ENCODE results near the gene EXD3.

DNA sequence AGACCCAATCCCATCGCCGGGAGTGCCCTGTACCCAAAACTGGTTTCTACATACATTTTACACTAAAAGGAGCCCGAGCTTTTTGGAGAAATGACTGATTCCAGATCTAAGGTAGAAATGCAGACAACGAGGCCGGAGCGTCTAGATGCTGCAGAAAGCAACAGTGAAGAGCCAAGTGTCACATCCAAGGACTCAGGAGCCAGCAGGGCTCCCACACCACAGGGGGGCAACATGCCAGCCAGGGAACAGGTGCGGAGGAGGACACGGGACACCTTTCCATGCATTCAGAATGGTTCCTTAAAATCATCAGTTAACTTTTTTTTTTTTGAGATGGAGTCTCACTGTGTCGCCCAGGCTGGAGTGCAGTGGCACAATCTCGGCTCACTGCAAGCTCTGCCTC is 97.8 kb downstream of the EXD3 start:
- TF ChIP-seq EP300 (IDR thresholded peaks at IDR 0.05; ENCODE audit: borderline replicate concordance in 1 of 2, low read depth in 1 of 2, low read length in 1 of 2) (no peak), FOXM1 (IDR thresholded peaks at IDR 0.05; ENCODE audit: low read depth) (no peak), POLR2AphosphoS5 (IDR thresholded peaks at IDR 0.05; ENCODE audit: low read depth, low read length) (no peak), RAD21 (IDR thresholded peaks at IDR 0.05; ENCODE audit: low read length) (no peak), GABPA (IDR thresholded peaks at IDR 0.05; ENCODE audit: low read depth) (no peak), CHD2 (IDR thresholded peaks at IDR 0.05; ENCODE audit: low read length, partially characterized antibody) (no peak)
- TF ChIP-seq, protein P1, sequence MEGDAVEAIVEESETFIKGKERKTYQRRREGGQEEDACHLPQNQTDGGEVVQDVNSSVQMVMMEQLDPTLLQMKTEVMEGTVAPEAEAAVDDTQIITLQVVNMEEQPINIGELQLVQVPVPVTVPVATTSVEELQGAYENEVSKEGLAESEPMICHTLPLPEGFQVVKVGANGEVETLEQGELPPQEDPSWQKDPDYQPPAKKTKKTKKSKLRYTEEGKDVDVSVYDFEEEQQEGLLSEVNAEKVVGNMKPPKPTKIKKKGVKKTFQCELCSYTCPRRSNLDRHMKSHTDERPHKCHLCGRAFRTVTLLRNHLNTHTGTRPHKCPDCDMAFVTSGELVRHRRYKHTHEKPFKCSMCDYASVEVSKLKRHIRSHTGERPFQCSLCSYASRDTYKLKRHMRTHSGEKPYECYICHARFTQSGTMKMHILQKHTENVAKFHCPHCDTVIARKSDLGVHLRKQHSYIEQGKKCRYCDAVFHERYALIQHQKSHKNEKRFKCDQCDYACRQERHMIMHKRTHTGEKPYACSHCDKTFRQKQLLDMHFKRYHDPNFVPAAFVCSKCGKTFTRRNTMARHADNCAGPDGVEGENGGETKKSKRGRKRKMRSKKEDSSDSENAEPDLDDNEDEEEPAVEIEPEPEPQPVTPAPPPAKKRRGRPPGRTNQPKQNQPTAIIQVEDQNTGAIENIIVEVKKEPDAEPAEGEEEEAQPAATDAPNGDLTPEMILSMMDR (IDR thresholded peaks at IDR 0.05), result no peak
- TF ChIP-seq, protein P2, sequence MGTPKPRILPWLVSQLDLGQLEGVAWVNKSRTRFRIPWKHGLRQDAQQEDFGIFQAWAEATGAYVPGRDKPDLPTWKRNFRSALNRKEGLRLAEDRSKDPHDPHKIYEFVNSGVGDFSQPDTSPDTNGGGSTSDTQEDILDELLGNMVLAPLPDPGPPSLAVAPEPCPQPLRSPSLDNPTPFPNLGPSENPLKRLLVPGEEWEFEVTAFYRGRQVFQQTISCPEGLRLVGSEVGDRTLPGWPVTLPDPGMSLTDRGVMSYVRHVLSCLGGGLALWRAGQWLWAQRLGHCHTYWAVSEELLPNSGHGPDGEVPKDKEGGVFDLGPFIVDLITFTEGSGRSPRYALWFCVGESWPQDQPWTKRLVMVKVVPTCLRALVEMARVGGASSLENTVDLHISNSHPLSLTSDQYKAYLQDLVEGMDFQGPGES (IDR thresholded peaks at IDR 0.05; ENCODE audit: low read depth, low read length), result no peak
- TF ChIP-seq, protein P3, sequence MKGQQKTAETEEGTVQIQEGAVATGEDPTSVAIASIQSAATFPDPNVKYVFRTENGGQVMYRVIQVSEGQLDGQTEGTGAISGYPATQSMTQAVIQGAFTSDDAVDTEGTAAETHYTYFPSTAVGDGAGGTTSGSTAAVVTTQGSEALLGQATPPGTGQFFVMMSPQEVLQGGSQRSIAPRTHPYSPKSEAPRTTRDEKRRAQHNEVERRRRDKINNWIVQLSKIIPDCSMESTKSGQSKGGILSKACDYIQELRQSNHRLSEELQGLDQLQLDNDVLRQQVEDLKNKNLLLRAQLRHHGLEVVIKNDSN (IDR thresholded peaks at IDR 0.05; ENCODE audit: borderline replicate concordance, low read depth), result no peak
- TF ChIP-seq, protein P4, sequence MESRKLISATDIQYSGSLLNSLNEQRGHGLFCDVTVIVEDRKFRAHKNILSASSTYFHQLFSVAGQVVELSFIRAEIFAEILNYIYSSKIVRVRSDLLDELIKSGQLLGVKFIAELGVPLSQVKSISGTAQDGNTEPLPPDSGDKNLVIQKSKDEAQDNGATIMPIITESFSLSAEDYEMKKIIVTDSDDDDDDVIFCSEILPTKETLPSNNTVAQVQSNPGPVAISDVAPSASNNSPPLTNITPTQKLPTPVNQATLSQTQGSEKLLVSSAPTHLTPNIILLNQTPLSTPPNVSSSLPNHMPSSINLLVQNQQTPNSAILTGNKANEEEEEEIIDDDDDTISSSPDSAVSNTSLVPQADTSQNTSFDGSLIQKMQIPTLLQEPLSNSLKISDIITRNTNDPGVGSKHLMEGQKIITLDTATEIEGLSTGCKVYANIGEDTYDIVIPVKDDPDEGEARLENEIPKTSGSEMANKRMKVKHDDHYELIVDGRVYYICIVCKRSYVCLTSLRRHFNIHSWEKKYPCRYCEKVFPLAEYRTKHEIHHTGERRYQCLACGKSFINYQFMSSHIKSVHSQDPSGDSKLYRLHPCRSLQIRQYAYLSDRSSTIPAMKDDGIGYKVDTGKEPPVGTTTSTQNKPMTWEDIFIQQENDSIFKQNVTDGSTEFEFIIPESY (IDR thresholded peaks at IDR 0.05; ENCODE audit: borderline replicate concordance, low read depth), result no peak
- TF ChIP-seq, protein P5, sequence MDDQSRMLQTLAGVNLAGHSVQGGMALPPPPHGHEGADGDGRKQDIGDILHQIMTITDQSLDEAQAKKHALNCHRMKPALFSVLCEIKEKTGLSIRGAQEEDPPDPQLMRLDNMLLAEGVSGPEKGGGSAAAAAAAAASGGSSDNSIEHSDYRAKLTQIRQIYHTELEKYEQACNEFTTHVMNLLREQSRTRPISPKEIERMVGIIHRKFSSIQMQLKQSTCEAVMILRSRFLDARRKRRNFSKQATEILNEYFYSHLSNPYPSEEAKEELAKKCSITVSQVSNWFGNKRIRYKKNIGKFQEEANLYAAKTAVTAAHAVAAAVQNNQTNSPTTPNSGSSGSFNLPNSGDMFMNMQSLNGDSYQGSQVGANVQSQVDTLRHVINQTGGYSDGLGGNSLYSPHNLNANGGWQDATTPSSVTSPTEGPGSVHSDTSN (IDR thresholded peaks at IDR 0.05), result no peak
- TF ChIP-seq, protein P6, sequence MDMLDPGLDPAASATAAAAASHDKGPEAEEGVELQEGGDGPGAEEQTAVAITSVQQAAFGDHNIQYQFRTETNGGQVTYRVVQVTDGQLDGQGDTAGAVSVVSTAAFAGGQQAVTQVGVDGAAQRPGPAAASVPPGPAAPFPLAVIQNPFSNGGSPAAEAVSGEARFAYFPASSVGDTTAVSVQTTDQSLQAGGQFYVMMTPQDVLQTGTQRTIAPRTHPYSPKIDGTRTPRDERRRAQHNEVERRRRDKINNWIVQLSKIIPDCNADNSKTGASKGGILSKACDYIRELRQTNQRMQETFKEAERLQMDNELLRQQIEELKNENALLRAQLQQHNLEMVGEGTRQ (IDR thresholded peaks at IDR 0.05; ENCODE audit: borderline replicate concordance, low read depth, low read length), result no peak

All from SK-N-SH (cell line).